ENCODE results near the gene ADAR.
"Not testable (repeated sequence)": the region's sequence is repeated elsewhere in the genome, so short reads cannot be mapped to it uniquely, and the experiment has no call there.

Gene ADAR, protein sequence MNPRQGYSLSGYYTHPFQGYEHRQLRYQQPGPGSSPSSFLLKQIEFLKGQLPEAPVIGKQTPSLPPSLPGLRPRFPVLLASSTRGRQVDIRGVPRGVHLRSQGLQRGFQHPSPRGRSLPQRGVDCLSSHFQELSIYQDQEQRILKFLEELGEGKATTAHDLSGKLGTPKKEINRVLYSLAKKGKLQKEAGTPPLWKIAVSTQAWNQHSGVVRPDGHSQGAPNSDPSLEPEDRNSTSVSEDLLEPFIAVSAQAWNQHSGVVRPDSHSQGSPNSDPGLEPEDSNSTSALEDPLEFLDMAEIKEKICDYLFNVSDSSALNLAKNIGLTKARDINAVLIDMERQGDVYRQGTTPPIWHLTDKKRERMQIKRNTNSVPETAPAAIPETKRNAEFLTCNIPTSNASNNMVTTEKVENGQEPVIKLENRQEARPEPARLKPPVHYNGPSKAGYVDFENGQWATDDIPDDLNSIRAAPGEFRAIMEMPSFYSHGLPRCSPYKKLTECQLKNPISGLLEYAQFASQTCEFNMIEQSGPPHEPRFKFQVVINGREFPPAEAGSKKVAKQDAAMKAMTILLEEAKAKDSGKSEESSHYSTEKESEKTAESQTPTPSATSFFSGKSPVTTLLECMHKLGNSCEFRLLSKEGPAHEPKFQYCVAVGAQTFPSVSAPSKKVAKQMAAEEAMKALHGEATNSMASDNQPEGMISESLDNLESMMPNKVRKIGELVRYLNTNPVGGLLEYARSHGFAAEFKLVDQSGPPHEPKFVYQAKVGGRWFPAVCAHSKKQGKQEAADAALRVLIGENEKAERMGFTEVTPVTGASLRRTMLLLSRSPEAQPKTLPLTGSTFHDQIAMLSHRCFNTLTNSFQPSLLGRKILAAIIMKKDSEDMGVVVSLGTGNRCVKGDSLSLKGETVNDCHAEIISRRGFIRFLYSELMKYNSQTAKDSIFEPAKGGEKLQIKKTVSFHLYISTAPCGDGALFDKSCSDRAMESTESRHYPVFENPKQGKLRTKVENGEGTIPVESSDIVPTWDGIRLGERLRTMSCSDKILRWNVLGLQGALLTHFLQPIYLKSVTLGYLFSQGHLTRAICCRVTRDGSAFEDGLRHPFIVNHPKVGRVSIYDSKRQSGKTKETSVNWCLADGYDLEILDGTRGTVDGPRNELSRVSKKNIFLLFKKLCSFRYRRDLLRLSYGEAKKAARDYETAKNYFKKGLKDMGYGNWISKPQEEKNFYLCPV

DNA sequence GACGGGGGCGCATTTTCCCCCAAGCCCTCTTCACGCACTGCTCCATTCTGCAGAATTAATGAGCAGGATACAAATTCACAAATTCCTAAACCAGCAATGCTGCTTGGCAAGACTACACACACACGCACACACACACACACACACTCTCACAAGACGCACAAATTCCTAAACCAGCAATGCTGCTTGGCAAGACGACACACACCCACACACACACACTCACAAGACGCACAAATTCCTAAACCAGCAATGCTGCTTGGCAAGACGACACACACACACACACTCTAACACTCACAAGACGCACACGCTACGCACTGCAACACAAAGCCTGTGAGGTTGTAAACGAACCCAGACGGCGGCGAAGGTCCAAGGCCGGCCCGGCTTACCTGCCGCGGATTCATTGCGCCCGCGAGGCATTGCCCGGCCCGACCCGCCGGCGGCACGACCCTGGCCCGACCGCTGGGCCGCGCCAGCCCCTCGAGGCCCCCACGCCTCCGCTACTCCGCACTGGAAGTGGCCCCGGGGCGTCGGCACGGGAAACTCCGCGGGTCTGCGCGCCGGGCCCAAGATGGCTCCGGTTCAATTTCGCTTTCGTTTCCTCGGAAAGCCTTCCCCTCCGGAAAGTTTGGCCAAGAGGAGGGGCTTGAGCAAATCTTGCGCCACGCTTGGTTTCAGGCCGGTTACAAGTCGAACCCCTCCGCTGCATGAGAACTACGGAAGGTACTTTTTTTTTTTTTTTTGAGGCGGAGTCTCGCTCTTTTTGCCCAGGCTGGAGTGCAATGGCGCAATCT, at the start of gene ADAR:
ADAR (minus strand) TSS at position 578 of the 788 bp plus-strand sequence; CDS start at position 398, 180 bp downstream.
- DNase-seq (ENCODE audit: low spot score) = peak; percentile 92

DNA sequence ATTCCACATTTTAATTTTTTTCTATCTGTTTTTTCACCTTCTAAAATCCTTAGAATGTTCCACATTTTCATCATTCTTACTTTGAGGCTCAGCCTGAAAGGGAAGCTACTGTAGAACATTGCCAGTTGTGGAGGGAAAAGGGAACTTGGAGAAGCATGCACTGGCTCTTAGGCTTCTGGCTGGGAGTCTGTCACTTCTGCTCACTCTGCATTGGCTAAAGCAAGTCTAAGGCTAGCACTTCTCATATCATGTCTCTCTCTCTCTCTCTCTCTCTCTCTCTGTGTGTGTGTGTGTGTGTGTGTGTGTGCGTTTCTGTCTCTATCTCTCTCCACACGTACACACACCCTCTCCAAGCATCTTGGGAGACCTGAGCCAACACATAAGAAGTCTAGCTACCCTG, 49.6 kb upstream of the ADAR start:
- no peak for DNase-seq (ENCODE audit: low spot score)

DNA sequence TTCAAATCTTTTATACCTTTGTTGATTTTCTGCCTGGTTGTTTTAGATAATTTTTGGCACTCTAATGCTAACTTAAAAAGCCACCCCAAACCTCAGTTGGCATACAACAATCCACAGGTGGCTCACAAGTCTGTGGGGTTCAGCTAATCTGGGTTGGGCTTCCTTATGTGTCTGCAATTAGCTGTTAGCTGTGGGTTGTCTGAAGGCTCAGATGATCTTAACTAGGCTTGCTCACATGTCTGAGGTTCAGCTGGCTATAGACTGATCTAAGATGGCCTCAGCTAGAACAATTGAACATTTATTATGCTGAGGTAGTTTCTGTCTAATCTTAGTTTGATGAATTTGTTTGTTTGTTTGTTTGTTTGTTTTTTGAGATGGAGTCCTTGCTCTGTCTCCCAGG, 44.9 kb upstream of the ADAR start:
- DNase-seq (ENCODE audit: low spot score) = no peak

DNA sequence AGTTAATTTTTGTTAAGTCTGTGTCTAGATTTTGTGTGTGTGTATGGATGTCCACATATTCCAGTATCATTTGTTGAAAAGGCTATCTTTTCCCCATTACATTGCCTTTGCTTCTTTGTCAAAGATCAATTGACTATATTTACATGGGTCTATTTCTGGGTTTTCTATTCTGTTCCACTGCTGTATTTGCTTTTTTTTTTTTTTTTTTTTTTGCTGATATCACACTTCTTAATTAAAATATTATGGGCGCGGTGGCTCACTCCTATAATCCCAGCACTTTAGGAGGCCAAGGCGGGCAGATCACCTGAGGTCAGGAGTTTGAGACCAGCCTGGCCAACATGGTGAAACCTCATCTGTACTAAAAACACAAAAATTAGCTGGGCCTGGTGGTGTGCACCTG, 36.7 kb upstream of the ADAR start:
- DNase-seq (ENCODE audit: low spot score) = not testable (repeated sequence)

DNA sequence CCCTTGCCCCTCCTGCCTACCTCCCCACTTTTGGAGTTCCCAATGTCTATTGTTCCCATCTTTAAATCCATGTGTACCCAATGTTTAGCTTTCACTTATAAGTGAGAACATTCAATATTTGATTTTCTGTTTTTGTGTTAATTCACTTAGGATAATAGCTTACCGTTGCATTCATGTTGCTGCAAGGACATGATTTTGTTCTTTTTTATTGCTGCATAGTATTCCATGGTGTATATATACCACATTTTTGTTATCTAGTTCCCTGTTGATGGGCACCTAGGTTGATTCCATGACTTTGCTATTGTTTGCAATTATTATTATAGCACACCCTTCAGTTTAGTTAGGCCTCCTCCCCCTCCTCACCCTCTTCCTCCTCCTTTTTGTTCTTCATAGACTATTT, 33.5 kb upstream of the ADAR start:
- DNase-seq (ENCODE audit: low spot score) = no peak

DNA sequence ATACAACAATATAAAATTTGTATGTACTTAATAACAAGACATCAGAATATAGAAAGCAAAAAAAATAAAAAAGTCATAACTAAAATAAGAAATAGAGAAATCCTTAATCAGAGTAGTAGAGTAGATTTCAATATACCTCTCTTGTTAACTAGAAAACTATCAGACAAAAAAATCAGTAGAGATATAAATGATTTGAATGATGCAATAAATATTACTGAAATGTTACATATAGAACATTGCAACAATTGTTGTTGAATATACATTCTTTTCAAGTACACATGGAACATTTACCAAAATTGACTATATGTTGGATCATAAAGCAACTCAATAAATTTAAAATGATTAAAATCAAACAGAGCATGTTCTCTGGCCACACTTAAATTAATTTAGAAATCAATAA, 31.9 kb upstream of the ADAR start:
- DNase-seq (ENCODE audit: low spot score) = no peak

DNA sequence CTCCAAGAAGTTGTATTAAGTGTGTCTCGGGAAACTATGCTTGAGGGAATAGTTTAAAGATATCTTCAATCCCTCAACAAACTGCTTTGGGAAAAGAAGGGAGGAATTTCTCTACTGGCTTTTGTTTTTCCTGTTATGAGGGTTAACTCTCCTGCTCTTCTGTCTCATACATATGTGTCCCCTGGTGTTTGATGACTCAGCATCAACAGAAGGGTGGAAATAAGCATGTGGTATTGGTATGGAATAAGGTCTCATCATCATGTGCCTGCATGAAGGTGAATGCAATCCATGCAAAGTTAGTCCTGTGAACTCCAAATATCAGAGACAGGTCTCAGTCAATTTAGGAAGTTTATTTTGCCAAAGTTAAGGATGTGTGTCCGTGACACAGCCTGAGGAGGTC, 27.2 kb upstream of the ADAR start:
- no peak for DNase-seq (ENCODE audit: low spot score)

DNA sequence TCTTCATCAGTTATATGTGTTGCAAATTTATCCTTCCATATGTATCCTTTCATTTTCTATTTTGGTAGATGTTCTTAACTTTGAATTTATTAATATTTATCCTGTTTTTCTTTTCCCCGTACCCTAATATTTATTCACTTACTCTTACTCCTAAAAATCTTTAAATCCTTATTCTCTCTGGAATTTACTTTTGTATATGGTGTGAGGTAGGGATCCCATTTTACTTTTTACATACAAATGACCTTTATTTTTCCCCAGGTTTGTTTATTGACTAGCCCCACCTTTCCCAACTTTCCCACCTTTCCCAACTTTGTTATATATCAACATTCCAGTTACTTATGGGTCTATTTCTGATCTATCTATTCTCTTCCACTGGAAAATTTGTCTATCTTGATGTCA, 21.7 kb upstream of the ADAR start:
- DNase-seq (ENCODE audit: low spot score) = no peak

DNA sequence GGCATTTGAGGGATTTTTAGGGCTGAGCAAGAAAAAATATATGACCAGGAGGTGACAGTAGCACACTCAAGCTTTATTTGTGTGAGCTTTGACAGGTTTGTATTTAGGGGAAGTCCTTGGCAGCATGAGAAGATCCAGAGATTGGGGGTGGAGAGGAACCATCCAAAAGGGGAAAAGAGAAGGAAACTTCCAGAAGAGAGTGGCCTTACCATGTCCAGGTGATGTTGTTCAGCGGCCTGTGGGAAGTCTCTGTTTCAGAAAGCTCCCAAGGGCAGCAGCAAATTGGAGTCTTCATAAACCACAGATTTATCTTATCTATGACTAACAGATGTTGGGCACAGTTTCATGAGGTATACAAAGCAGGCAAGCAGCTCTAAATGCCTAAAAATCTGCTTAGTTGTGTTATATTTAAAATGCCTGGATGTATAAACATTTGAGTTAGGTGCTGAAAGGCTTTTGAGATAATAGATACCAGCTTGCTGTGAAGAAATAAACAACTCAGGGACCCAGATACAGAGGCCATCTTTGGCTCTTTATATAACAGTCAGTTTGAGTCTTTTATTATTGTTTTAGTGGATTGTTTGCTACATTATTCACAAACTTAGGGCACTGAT, 21.2 kb upstream of the ADAR start:
- DNase-seq (ENCODE audit: low spot score) = no peak

DNA sequence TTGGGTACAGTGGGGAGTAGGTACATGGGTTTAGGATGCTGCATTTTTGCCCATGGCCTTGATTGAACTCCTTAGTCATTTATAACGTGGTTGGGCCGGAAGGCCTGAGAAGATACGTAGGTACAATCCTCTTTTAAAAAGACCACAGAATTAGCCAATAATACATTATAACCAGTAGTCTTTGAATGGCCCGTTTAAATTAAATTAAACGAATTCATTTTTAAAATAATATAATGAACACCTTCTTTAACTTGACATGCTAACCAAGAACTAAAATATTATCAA, 20.1 kb upstream of the ADAR start:
- no peak for DNase-seq (ENCODE audit: low spot score)

DNA sequence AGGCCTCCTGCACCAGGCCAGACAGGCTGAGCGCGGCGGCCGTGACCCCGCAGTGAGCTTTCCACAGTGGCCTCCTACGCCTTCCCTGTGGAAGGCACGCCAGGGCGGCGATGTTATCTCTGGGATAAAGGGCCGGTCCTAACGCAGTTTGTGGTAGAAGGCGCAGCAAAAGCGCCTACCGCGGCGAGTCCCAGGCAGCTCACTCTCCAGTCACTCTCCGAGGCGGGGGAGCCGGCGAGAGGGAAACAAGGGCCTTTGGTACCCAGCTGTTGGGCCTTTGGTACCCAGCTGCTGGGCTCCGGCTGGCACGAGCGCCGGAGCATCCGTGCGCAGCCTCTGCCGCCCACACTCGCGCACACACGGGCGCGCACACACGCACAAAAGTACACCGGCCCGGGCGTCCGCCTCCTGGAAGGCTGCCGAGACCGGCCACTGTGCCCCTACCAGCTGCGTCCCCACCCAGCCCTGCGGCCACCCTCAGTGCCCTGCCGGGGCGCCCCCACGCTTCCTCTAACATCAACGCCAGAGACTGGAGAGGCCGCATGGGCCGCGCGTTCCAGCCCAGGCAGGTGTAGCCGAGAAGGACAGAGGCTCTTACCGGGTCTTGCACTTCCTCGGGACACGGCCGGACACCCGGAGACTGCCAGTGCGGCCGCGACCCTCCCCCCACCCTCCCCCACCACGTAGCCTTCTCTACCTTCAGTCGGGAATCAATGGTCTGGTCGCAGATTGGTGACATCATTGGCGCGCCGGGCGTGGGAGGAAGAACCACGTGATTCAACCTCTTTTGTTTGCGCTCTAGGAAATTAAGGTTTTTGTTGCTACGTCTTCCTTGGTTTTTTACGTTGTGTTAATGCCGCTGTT, 19.5 kb upstream of the ADAR start:
- peak; percentile 86 for DNase-seq (ENCODE audit: low spot score)

DNA sequence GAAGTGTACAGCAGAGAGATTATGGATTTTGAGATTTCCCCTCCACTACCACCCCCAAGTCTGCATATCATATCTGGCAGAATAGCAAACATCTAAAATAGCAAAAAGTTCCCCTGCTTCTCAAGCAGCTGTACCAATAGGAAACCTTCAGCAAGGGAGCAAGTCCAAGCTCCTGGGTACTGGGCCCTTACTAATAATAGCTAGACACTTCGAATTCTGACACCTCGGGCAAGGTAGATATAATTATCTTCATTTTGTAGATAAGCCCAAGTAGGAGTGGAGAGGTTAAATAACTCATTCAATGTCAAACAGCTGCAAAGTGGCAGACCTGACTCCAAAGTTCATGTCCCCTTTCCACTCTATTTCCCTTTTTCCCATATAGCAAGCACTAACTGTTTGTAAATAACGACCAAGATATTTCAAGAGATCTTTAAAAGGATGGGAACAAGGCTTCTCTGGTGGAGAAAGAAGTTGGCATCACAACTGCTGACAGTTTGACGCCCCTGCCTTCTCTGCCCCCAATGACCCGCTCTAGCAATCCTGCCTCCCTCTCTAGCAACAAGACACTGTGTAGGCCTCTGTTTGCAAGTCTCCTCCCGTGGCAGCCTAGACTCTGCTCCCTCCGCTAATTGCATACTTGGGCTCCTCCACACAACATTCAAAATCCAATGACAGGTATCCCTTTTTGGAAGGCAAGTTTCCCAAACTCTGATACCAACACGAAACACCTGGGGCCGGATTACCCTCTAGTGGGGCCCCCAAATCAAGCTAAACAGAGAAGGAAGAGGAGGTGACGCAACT, 18.7 kb upstream of the ADAR start:
- no peak for DNase-seq (ENCODE audit: low spot score)

DNA sequence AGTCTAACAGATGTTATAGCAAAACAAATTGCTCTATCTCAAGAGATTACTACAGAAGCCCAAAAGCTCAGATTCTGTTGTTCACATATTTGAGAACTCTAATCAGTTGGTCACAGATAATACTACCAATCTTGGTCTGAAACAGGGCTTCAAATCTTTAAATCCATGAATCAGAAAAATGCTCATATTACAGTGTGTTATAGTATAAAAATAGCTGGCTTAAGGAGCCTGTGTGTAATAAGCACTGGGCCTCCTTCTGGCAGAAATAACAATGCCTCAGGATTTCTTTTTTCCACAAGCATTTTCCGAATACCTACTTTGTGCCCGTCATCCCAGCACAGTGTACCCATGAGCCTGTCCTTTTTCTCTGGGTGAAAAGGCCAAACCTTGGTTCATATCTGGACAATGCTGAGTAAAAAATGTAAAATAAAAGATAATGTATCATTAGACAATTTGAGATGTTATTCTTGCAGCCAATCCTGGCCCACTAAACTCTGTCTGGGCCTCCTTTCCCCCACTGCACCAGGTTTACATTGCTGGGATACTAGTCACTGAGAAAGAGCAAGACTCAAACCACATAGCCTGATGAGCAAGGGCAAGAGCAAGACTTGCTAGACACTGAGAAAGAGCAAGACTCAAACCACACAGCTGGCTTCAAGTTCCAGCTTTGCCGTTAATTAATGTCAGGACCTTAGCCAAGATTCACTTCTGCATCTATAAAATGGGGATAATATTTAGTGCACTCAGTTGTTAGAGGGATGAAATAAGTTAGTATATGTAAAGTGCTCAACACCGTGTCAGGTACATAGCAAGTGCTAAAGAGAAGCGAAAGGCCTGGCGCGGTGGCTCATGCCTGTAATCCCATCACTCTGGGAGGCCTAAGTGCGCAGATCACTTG, 17.0 kb upstream of the ADAR start:
- DNase-seq (ENCODE audit: low spot score) = peak; percentile 62

DNA sequence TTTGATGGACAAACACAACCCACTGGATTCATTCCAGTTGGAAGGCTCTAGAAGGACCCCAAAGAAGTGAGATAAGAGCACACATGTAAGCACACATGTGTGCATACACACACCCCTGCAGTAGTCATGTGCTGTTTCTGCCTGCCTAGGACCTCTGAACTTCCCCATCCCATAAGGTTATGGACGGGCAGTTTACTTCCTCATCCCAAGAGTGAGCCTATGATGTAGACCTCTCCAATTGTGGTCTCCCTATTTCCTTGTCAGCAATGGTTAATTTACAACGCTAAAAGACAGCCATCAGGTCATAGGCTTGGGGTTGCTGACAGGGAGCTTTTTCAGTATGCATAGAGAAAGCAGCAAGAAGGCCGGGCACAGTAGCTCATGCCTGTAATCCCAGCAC, 15.4 kb upstream of the ADAR start:
- DNase-seq (ENCODE audit: low spot score) = no peak

DNA sequence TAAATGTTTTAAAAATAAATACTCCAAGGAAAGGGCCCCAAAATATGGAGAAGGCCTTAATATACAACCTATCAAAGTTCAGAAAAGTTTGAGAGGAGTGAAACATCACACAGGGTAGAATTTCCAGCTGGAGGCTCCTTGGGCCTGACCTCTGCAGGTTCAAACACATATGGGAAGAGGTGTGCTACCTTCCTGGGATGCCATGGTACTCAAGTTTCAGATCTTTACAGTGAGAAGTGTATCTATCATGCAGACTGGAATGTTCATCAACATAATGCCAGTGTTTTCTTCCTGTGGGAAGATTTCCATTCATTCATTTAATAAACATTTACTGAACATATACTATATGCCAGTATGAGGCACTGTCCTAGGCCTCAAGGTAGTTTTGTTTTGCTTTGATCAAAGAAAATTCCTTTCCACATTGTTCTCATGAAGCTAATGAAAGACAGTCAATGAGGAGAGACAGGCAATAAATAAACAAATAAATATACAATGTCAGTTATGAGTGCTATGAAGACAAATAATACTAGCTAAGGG, 14.6 kb upstream of the ADAR start:
- DNase-seq (ENCODE audit: low spot score) = no peak

DNA sequence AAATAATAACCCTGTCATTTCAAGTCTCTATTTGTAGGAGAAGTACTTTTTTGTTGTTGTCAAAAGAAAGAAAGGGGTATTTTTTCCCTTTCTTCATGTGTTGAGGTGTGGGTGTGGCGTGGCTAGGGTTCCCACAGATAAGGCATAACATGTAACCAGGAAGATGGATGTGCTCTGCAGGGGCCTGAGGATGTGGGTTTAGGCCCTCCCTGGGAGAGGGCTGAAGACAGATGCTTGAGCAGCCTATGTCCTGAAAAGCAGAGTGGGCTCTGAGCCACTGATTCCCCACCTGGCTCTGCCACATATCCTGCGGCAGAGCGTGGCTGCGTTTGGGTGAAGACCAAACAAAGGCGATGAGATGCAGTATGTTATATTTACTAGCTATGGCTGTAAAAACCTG, 13.9 kb upstream of the ADAR start:
- DNase-seq (ENCODE audit: low spot score) = no peak

DNA sequence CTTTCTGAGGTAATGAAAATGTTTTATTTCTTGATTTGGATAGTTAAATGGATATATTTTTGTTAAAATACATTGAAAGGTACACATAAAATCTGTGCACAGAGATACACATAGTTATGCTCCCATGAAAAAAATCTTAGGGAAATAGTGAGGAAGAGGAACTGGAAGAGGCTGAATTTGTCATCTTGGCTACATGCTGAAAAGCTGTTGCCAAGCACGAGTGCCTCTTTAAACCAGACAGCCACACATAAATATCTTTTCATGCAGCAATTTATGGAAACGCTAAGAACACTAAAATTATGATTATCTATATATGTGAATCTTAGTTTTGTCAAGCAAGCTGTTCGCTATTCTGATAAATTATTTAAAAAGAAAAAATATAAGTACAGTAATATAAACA, 12.8 kb upstream of the ADAR start:
- no peak for DNase-seq (ENCODE audit: low spot score)

DNA sequence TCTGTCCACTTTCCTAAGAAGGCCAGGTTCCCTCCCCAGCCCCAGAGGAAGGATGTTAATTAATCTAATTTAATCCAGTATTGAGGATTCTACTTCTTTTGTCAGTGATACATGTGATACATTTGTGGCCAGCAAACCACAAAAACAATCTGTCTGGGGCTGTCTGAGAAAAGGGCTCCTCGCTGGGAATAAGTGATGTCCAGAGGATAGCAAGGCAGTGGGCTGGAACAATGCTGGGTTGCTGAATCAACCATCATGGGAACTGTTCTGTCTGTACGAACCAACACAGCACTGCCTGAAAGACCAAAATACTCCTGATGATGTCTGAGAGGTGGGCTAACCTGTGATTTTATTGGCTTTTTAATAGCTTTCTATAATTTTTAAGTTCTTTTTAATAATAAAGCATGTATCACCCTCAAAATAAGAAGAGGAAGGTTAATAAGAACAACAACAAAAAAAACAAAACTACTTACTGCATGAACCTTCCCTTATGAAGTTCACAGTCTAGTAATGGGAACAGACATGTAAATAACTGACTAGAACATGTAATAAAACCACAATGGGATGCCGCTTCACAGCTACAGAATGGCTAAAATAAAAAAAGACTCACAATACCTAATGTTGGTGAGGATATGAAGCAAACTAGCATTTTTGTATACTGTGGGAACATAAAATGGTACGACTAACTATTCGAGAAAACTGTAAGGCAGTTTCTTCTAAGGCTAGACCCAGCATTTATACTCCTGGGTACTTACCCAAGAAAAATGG, 11.4 kb upstream of the ADAR start:
- DNase-seq (ENCODE audit: low spot score) = no peak

All from AG08395 (cell line).